Thoracic aorta (tissue), 2 donors: ENCODE results near the gene TMEM98. TPM values are rescaled to one million over a fixed set of nuclear protein-coding genes. Genes with fewer than 3 reads are reported as not detected.

ENCODE experiments used
- ATAC-seq: fragments of 150-250 bp; one replicate; pipeline ENCODE4 v1.8.0; 2017; ENCODE audit warnings: low read depth; ENCODE audit not compliant: insufficient number of reproducible peaks, low FRiP score
- DNase-seq: peaks from one replicate; pipeline ENCODE4 v3.0.0-alpha.2; 2020; ENCODE audit warnings: low spot score
- H3K27ac ChIP-seq, 2 donors: fragments of 200-600 bp; sonication (generic); 1 replicate in 1 of 2; 2 replicates in 1 of 2; pipeline ENCODE4 v1.5.1; 2016; ENCODE audit warnings: mild to moderate bottlenecking in 2 of 2, moderate library complexity in 2 of 2
- H3K27me3 ChIP-seq: fragments of 200-600 bp; sonication (generic); replicated peaks from 2 replicates; pipeline ENCODE4 v1.6.0; 2016; ENCODE audit warnings: mild to moderate bottlenecking; ENCODE audit not compliant: insufficient read depth
- H3K36me3 ChIP-seq: fragments of 200-600 bp; sonication (generic); one replicate; pipeline ENCODE4 v1.5.1; 2016
- H3K4me1 ChIP-seq, 2 donors: fragments of 200-600 bp; sonication (generic); 1 replicate in 1 of 2; 2 replicates in 1 of 2; pipeline versions ENCODE4 v1.5.1 to v1.6.0; 2016; ENCODE audit warnings: low read depth in 2 of 2, mild to moderate bottlenecking in 1 of 2; ENCODE audit not compliant: control insufficient read depth in 1 of 2
- H3K4me3 ChIP-seq: fragments of 200-600 bp; sonication (generic); 2 replicates; pipeline ENCODE4 v1.5.1; 2016; ENCODE audit warnings: mild to moderate bottlenecking
- H3K9me3 ChIP-seq: fragments of 200-600 bp; sonication (generic); 2 replicates; pipeline ENCODE4 v1.5.1; 2016
- total RNA-seq, 2 donors: library from RNA; depleted of rRNA; stranded (reverse); fragments of >200 nt; gene quantifications; one replicate each; pipeline versions ENCODE4 v1.1.0 to v1.2.3, GENCODE V29; 2016
- TF ChIP-seq, protein P1 (sequence below): fragments of 200-600 bp; sonication (generic); IDR thresholded peaks from one replicate; pipeline ENCODE4 v1.5.1; 2019; ENCODE audit warnings: antibody characterized with exemption

Gene TMEM98
- total RNA-seq, 2 donors from 2014 or later: 85.3 to 87.1 TPM

- Histone ChIP-seq H3K27ac (no peak overlapping the region), H3K9me3 (peaks cover 3% of the 10 kb centered on the region), H3K4me1 (no peaks in the 10 kb centered on the region), H3K27me3 (no peaks in the 10 kb centered on the region), H3K4me3 (no peak overlapping the region), H3K36me3 (no peaks in the 10 kb centered on the region)
- TF ChIP-seq, protein P1, sequence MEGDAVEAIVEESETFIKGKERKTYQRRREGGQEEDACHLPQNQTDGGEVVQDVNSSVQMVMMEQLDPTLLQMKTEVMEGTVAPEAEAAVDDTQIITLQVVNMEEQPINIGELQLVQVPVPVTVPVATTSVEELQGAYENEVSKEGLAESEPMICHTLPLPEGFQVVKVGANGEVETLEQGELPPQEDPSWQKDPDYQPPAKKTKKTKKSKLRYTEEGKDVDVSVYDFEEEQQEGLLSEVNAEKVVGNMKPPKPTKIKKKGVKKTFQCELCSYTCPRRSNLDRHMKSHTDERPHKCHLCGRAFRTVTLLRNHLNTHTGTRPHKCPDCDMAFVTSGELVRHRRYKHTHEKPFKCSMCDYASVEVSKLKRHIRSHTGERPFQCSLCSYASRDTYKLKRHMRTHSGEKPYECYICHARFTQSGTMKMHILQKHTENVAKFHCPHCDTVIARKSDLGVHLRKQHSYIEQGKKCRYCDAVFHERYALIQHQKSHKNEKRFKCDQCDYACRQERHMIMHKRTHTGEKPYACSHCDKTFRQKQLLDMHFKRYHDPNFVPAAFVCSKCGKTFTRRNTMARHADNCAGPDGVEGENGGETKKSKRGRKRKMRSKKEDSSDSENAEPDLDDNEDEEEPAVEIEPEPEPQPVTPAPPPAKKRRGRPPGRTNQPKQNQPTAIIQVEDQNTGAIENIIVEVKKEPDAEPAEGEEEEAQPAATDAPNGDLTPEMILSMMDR: no peak
- ATAC-seq: no peak
- no peak for DNase-seq
These were observed 60.6 kb downstream of the TMEM98 start for GRCh38 chr17:32988481-32989101.

- TF ChIP-seq, protein P1: no peak
- Histone ChIP-seq H3K27me3 (no peaks in the 10 kb centered on the region), H3K27ac (no peak overlapping the region), H3K4me3 (no peak overlapping the region), H3K36me3 (no peaks in the 10 kb centered on the region), H3K4me1 (no peaks in the 10 kb centered on the region), H3K9me3 (peaks cover 2% of the 10 kb centered on the region)
- DNase-seq (no peak), ATAC-seq (no peak)
These were observed 64.5 kb downstream of the TMEM98 start for GRCh38 chr17:32992321-32993033.

DNA sequence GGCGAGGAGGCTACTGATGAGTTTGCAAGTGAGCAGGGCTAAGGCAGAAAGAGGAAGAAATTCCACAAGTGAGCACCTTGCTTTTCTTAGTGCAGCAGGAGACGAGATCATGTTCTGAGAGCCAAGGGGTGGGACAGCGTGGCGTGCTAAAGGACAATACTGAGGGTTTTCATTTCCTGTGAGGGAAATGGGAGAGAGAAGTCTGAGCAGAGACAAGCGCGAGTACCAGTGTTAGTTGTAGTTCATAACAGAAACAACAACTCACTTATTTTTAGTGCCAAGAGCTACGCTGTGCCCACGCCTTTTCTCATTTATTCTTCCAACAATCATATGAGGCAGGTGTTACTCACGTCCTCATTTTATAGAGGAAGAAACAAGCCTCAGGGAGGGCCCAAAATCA lies 66.0 kb downstream of the TMEM98 start:
- DNase-seq: no peak
- no peak overlapping the region for H3K4me3 ChIP-seq
- H3K9me3 ChIP-seq: no peaks in the 10 kb centered on the region
- H3K27ac ChIP-seq: no peak overlapping the region
- H3K27me3 ChIP-seq: no peaks in the 10 kb centered on the region
- H3K4me1 ChIP-seq: peaks cover 0 to 7% of the 10 kb centered on the region in 2 donors
- TF ChIP-seq, protein P1: no peak
- ATAC-seq: no peak
- no peaks in the 10 kb centered on the region for H3K36me3 ChIP-seq

Other genes starting within 250 kb of the TMEM98 start
- 100 to 1,000 TPM; 257 to 370 TPM for gene MYO1D, start 51.0 kb upstream of the TMEM98 start, total RNA-seq
- gene SPACA3, start 63.7 kb downstream of the TMEM98 start, total RNA-seq: not detected